H1 (cell line): ENCODE data around the gene LRRC9. TPM values are rescaled to one million over a fixed set of nuclear protein-coding genes. Genes with fewer than 3 reads are reported as not detected.

Experiments
- CTCF ChIA-PET: fragments of 300-600 bp; sonication (Branson Sonifier 250); formaldehyde crosslinking; loops from one replicate; lab custom pipeline; 2021; ENCODE audit not compliant: partially characterized antibody; lab: Charles Lee
- POLR2A ChIA-PET: fragments of 300-600 bp; sonication (Branson Sonifier 250); formaldehyde crosslinking; loops from one replicate; lab custom pipeline; 2021; ENCODE audit warnings: inconsistent platforms; ENCODE audit not compliant: partially characterized antibody; lab: Charles Lee
- DNase-seq, 2 experiments: peaks; one replicate each; pipeline versions ENCODE4 v3.0.0 to v3.0.0-alpha.2; 2010 to 2022; ENCODE audit warnings: low spot score in 2 of 2, low read depth in 1 of 2, mixed read lengths in 1 of 2
- FAIRE-seq: peaks from 2 replicates; lab custom pipeline; 2011; peaks lifted over from hg19 to GRCh38; lab: Jason Lieb, UNC
- H2AFZ ChIP-seq: 2 replicates; pipeline ENCODE4 v1.8.1; 2012; ENCODE audit warnings: low read length, inconsistent platforms
- H2AK5ac ChIP-seq: 2 replicates; pipeline ENCODE4 v1.6.1; 2013; ENCODE audit warnings: low read depth, low read length
- H2BK120ac ChIP-seq: replicated peaks from 2 replicates; pipeline ENCODE3; 2013; ENCODE audit warnings: low read depth, low read length, inconsistent platforms
- H2BK12ac ChIP-seq: 2 replicates; pipeline ENCODE4 v1.6.1; 2013; ENCODE audit warnings: low read depth, low read length
- H2BK15ac ChIP-seq: 2 replicates; pipeline ENCODE4 v1.6.1; 2013; ENCODE audit warnings: low read length
- H2BK20ac ChIP-seq: 2 replicates; pipeline ENCODE4 v1.6.1; 2013; ENCODE audit warnings: low read length
- H2BK5ac ChIP-seq: 2 replicates; pipeline ENCODE4 v1.6.1; 2013; ENCODE audit warnings: low read depth, low read length
- H3K14ac ChIP-seq: 2 replicates; pipeline ENCODE4 v1.6.1; 2013; ENCODE audit warnings: inconsistent platforms; ENCODE audit not compliant: insufficient read length
- H3K18ac ChIP-seq: 2 replicates; pipeline ENCODE4 v1.6.1; 2013; ENCODE audit warnings: low read length; ENCODE audit errors: extremely low read depth
- H3K23ac ChIP-seq: 2 replicates; pipeline ENCODE4 v1.6.1; 2013; ENCODE audit warnings: inconsistent platforms; ENCODE audit not compliant: insufficient read length
- H3K23me2 ChIP-seq: 2 replicates; pipeline ENCODE4 v1.6.1; 2013; ENCODE audit warnings: low read depth, low read length
- H3K27ac ChIP-seq: 2 replicates; pipeline ENCODE4 v1.6.1; 2011; ENCODE audit warnings: low read depth, low read length, inconsistent platforms
- H3K27me3 ChIP-seq, 4 experiments: replicated peaks in 1 of 4; 1 replicate in 1 of 4; 2 replicates in 3 of 4; pipeline versions ENCODE4 v1.6.1 to v1.8.1; 2011 to 2013; ENCODE audit warnings: low read length in 3 of 4, mild to moderate bottlenecking in 3 of 4, inconsistent platforms in 2 of 4, mixed read lengths in 2 of 4, moderate library complexity in 1 of 4; ENCODE audit not compliant: control insufficient read depth in 3 of 4, insufficient read depth in 3 of 4; ENCODE audit errors: extremely low read depth in 1 of 4
- H3K36me3 ChIP-seq, 4 experiments: 2 replicates each; pipeline versions ENCODE4 v1.6.1 to v1.8.1; 2011 to 2013; ENCODE audit warnings: mild to moderate bottlenecking in 4 of 4, low read length in 3 of 4, moderate library complexity in 2 of 4, control low read depth in 1 of 4, inconsistent platforms in 1 of 4; ENCODE audit not compliant: insufficient read depth in 4 of 4, control insufficient read depth in 2 of 4
- H3K4ac ChIP-seq: replicated peaks from 2 replicates; pipeline ENCODE3; 2013; ENCODE audit warnings: low read length, low read depth, mixed read lengths, inconsistent platforms; ENCODE audit not compliant: insufficient read length
- H3K4me1 ChIP-seq, 4 experiments: replicated peaks in 1 of 4; 1 replicate in 1 of 4; 2 replicates in 3 of 4; pipeline versions ENCODE4 v1.6.1 to v1.8.1; 2011 to 2013; ENCODE audit warnings: low read length in 3 of 4, inconsistent platforms in 2 of 4, mixed read lengths in 1 of 4; ENCODE audit not compliant: insufficient read depth in 4 of 4, control insufficient read depth in 3 of 4
- H3K4me2 ChIP-seq, 2 experiments: 2 replicates each; pipeline versions ENCODE4 v1.6.1 to v1.8.1; 2011 to 2013; ENCODE audit warnings: low read depth in 2 of 2, low read length in 2 of 2, control low read depth in 1 of 2, inconsistent platforms in 1 of 2, mild to moderate bottlenecking in 1 of 2; ENCODE audit not compliant: insufficient read depth in 1 of 2
- H3K4me3 ChIP-seq, 4 experiments: fragments of 200-600, 300-600 bp in 1 of 4; sonication (generic), shearing (Covaris generic), sonication (Bioruptor Twin) in 1 of 4; 2 replicates each; pipeline versions ENCODE4 v1.5.1 to v1.8.1; 2011 to 2016; ENCODE audit warnings: low read length in 4 of 4, low read depth in 3 of 4, control low read depth in 2 of 4, inconsistent platforms in 2 of 4, mild to moderate bottlenecking in 2 of 4, mixed read lengths in 1 of 4, moderate library complexity in 1 of 4; ENCODE audit not compliant: insufficient read depth in 2 of 4; ENCODE audit errors: extremely low read depth in 1 of 4
- H3K56ac ChIP-seq: replicated peaks from 2 replicates; pipeline ENCODE3; 2013; ENCODE audit warnings: low read depth, mild to moderate bottlenecking, mixed read lengths, low read length, inconsistent platforms; ENCODE audit not compliant: insufficient read length
- H3K79me1 ChIP-seq: 2 replicates; pipeline ENCODE4 v1.6.1; 2013; ENCODE audit warnings: low read depth, low read length, control low read depth
- H3K79me2 ChIP-seq, 2 experiments: 2 replicates each; pipeline versions ENCODE4 v1.6.1 to v1.8.1; 2012 to 2013; ENCODE audit warnings: low read length in 2 of 2, mild to moderate bottlenecking in 2 of 2, inconsistent platforms in 1 of 2; ENCODE audit not compliant: insufficient read depth in 2 of 2, control insufficient read depth in 1 of 2
- H3K9ac ChIP-seq, 4 experiments: replicated peaks in 1 of 4; 1 replicate in 1 of 4; 2 replicates in 3 of 4; pipeline versions ENCODE4 v1.6.1 to v1.8.1; 2011 to 2013; ENCODE audit warnings: low read depth in 3 of 4, low read length in 3 of 4, control low read depth in 2 of 4, mild to moderate bottlenecking in 2 of 4, moderate library complexity in 2 of 4, inconsistent platforms in 1 of 4; ENCODE audit errors: extremely low read depth in 1 of 4
- H3K9me3 ChIP-seq, 2 experiments: 2 replicates each; pipeline versions ENCODE4 v1.6.1 to v1.8.1; 2012 to 2013; ENCODE audit warnings: mild to moderate bottlenecking in 2 of 2, moderate library complexity in 2 of 2, control low read depth in 1 of 2, inconsistent platforms in 1 of 2, low read depth in 1 of 2, low read length in 1 of 2, mixed read lengths in 1 of 2; ENCODE audit not compliant: insufficient read depth in 2 of 2
- H4K20me1 ChIP-seq, 2 experiments: replicated peaks in 1 of 2; 2 replicates each; pipeline versions ENCODE3 to v1.8.1; 2011 to 2013; ENCODE audit warnings: inconsistent platforms in 2 of 2, low read length in 2 of 2, mild to moderate bottlenecking in 1 of 2; ENCODE audit not compliant: insufficient read depth in 2 of 2, control insufficient read depth in 1 of 2
- H4K5ac ChIP-seq: 2 replicates; pipeline ENCODE4 v1.6.1; 2013; ENCODE audit warnings: low read length, low read depth, mixed read lengths, inconsistent platforms; ENCODE audit not compliant: insufficient read length
- H4K8ac ChIP-seq: 2 replicates; pipeline ENCODE4 v1.8.0; 2013; ENCODE audit warnings: mild to moderate bottlenecking, moderate library complexity, low read length, inconsistent platforms; ENCODE audit not compliant: insufficient read depth; ENCODE audit errors: extremely low read depth
- H4K91ac ChIP-seq: replicated peaks from 2 replicates; pipeline ENCODE3; 2013; ENCODE audit warnings: low read length, mixed read lengths, inconsistent platforms; ENCODE audit not compliant: insufficient read length
- ASH2L ChIP-seq: fragments of 200-600, 300-600 bp; sonication (generic); IDR thresholded peaks from one replicate; pipeline ENCODE4 v1.7.1; 2017; ENCODE audit warnings: low read length
- BACH1 ChIP-seq: IDR thresholded peaks from 2 replicates; pipeline ENCODE4 v1.6.1; 2012; ENCODE audit warnings: low read length, improper control_type of control experiment
- CREB1 ChIP-seq: IDR thresholded peaks from 2 replicates; pipeline ENCODE4 v1.6.1; 2012; ENCODE audit warnings: inconsistent platforms
- CTBP2 ChIP-seq: IDR thresholded peaks from 2 replicates; pipeline ENCODE4 v1.7.0; 2011; ENCODE audit warnings: borderline replicate concordance, mild to moderate bottlenecking, moderate library complexity, mixed read lengths, low read length; ENCODE audit not compliant: insufficient read depth, insufficient read length
- MAFK ChIP-seq: IDR thresholded peaks from 2 replicates; pipeline ENCODE4 v1.6.1; 2012; ENCODE audit warnings: low read depth, mild to moderate bottlenecking, improper control_type of control experiment, low read length
- NANOG ChIP-seq: IDR thresholded peaks from 2 replicates; pipeline ENCODE4 v1.6.1; 2011; ENCODE audit warnings: low read length, low read depth, mild to moderate bottlenecking, inconsistent platforms; ENCODE audit not compliant: insufficient read depth, poor library complexity, severe bottlenecking
- POLR2A ChIP-seq, 2 experiments: IDR thresholded peaks; 1 replicate in 1 of 2; 2 replicates in 1 of 2; pipeline ENCODE4 v1.6.1; 2011; ENCODE audit warnings: low read depth in 2 of 2, low read length in 2 of 2, mild to moderate bottlenecking in 2 of 2; ENCODE audit errors: control extremely low read depth in 1 of 2
- POLR2AphosphoS5 ChIP-seq: IDR thresholded peaks from 2 replicates; pipeline ENCODE4 v1.6.1; 2011; ENCODE audit warnings: low read depth, low read length
- RAD21 ChIP-seq, 2 experiments: IDR thresholded peaks in 1 of 2; conservative IDR thresholded peaks in 1 of 2; 2 replicates each; pipeline ENCODE4 v1.6.1; 2011; ENCODE audit warnings: low read depth in 2 of 2, low read length in 2 of 2, improper control_type of control experiment in 1 of 2, inconsistent platforms in 1 of 2, mild to moderate bottlenecking in 1 of 2, moderate library complexity in 1 of 2
- SIN3A ChIP-seq, 2 experiments: IDR thresholded peaks in 1 of 2; conservative IDR thresholded peaks in 1 of 2; 2 replicates each; pipeline ENCODE4 v1.6.1; 2011 to 2012; ENCODE audit warnings: low read length in 2 of 2, improper control_type of control experiment in 1 of 2, low read depth in 1 of 2, mild to moderate bottlenecking in 1 of 2
- SUZ12 ChIP-seq: fragments of 200-600 bp; sonication (generic); IDR thresholded peaks from 2 replicates; pipeline ENCODE4 v1.6.1; 2012; ENCODE audit warnings: mild to moderate bottlenecking, inconsistent platforms, low read length, moderate library complexity, mixed read lengths
- TCF12 ChIP-seq: IDR thresholded peaks from 2 replicates; pipeline ENCODE4 v1.6.1; 2011; ENCODE audit warnings: low read depth, mild to moderate bottlenecking, low read length
- TEAD4 ChIP-seq: IDR thresholded peaks from 2 replicates; pipeline ENCODE4 v1.6.1; 2012; ENCODE audit warnings: low read depth, low read length, inconsistent platforms, mixed read lengths
- polyA plus RNA-seq, 7 experiments: library from polyadenylated mRNA; depleted of rRNA in 3 of 7; stranded (reverse) in 5 of 7; unstranded in 2 of 7; fragments of >200 nt in 5 of 7; fragments of 200-250 nt in 2 of 7; gene quantifications; 1 replicate in 5 of 7; 2 replicates in 1 of 7; 4 replicates in 1 of 7; pipeline versions ENCODE4 v1.2.1 to v1.2.3, GENCODE V29; 2011 to 2013; ENCODE audit warnings: missing spikeins in 2 of 7, mixed read lengths in 2 of 7
- total RNA-seq: library from RNA; stranded (reverse); fragmentation: NEBNext Ultra II Directional; extraction: Animal tissue kit (Norgen Biotek cat#: 25700); gene quantifications from 2 replicates; pipeline ENCODE4 v1.2.1, GENCODE V29; 2021
- TF ChIP-seq, protein P1 (sequence below): IDR thresholded peaks from 2 replicates; pipeline ENCODE4 v1.6.1; 2011; ENCODE audit warnings: low read depth, mild to moderate bottlenecking, low read length; ENCODE audit not compliant: insufficient read depth

The LRRC9 gene
- total and polyA plus RNA-seq, 2 of the 8 experiments (the other 6 are each of a cell fraction or from before 2014, with no cell fraction given): 0.12 to 0.84 TPM

- Histone ChIP-seq H3K9ac (no peak overlapping the region), H4K8ac (no peak overlapping the region), H3K4ac (no peak overlapping the region), H3K79me1 (peaks cover 5% of the 10 kb centered on the region; the same call in 1 of the 2 replicates), H4K20me1 (peaks cover 0 to 3% of the 10 kb centered on the region in 2 experiments), H3K23me2 (peaks cover 7% of the 10 kb centered on the region; the same call in 1 of the 2 replicates), H4K91ac (no peak overlapping the region), H3K14ac (no peak overlapping the region), H2BK15ac (no peak overlapping the region), H2AFZ (no peak overlapping the region), H3K23ac (no peak overlapping the region), H3K4me1 (peaks cover 5 to 10% (median 9%) of the 10 kb centered on the region in 4 experiments), H2BK12ac (no peak overlapping the region), H3K18ac (no peak overlapping the region), H3K27ac (no peak overlapping the region), H3K9me3 (no peaks in the 10 kb centered on the region), H3K4me2 (peak overlapping the region; percentile 88 to 89; a peak in 3 of 4 replicates), H3K36me3 (peaks cover 0 to 9% (median 2%) of the 10 kb centered on the region in 4 experiments; a peak in 2 of 8 replicates), H3K4me3 (peak overlapping the region in 2 of 4 experiments; percentile 91 to 95; a peak in 5 of 8 replicates), H2BK5ac (no peak overlapping the region), H4K5ac (no peak overlapping the region), H2AK5ac (no peak overlapping the region), H3K27me3 (no peaks in the 10 kb centered on the region), H2BK120ac (no peak overlapping the region), H3K79me2 (peaks cover 6 to 59% of the 10 kb centered on the region in 2 experiments; a peak in 3 of 4 replicates), H2BK20ac (no peak overlapping the region), H3K56ac (no peak overlapping the region)
- CTCF ChIA-PET: interaction anchor here (1.7 kb wide), 1 partner anchor 14 kb away, joined by 5 read pairs; no protein-coding TSS in a partner anchor
- no peak for FAIRE-seq
- POLR2A ChIA-PET: interaction anchor here (1.7 kb wide), 1 partner anchor 155 kb away, joined by 5 read pairs; the partner anchor contains the start of gene PPM1A
- DNase-seq: no peak
- no peak for TF ChIP-seq POLR2A (IDR thresholded peaks at IDR 0.05; ENCODE audit: control extremely low read depth in 1 of 2, low read depth in 2 of 2, low read length in 2 of 2)
- no peak for TF ChIP-seq CTBP2
- no peak for TF ChIP-seq SIN3A (conservative IDR thresholded peaks at IDR 0.05 in 1 of 2, IDR thresholded peaks at IDR 0.05 in 1 of 2; ENCODE audit: low read depth in 1 of 2, low read length in 2 of 2)
- no peak for TF ChIP-seq MAFK
- no peak for TF ChIP-seq NANOG
- no peak for TF ChIP-seq RAD21 (IDR thresholded peaks at IDR 0.05 in 1 of 2, conservative IDR thresholded peaks at IDR 0.05 in 1 of 2; ENCODE audit: low read depth in 2 of 2, low read length in 2 of 2)
- TF ChIP-seq SUZ12: no peak
- TF ChIP-seq ASH2L: no peak
- TF ChIP-seq TCF12: no peak
- TF ChIP-seq CREB1: no peak
- no peak for TF ChIP-seq POLR2AphosphoS5
- TF ChIP-seq BACH1: no peak
- no peak for TF ChIP-seq TEAD4
- TF ChIP-seq, protein P1, sequence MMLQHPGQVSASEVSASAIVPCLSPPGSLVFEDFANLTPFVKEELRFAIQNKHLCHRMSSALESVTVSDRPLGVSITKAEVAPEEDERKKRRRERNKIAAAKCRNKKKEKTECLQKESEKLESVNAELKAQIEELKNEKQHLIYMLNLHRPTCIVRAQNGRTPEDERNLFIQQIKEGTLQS: no peak
Measured at GRCh38 chr14:60093606-60094005, 173.7 kb downstream of the LRRC9 start.
